ENCODE results near the gene RNF152. TPM values are rescaled to one million over a fixed set of nuclear protein-coding genes. Genes with fewer than 3 reads are reported as not detected.

RNF152 gene
- total and polyA plus RNA-seq, 2 of the 4 experiments (the other 2 are of a cell fraction) = 7.5 to 18.5 TPM

- CTCF ChIA-PET = no interaction called here
- H3K27me3 ChIP-seq (ENCODE audit: control insufficient read depth, insufficient read depth, low read length) = no peaks in the 10 kb centered on the region
- H3K9ac ChIP-seq (ENCODE audit: low read depth, low read length) = no peak overlapping the region
- no peak overlapping the region for H4K91ac ChIP-seq (ENCODE audit: insufficient read depth, low read depth, low read length)
- no CpG with 5 or more reads among the region's 1 CpG for WGBS, 2 experiments (ENCODE audit: extremely low coverage in 2 of 2, insufficient read length in 1 of 2)
- peak; percentile 70 for TF ChIP-seq CEBPB (IDR thresholded peaks at IDR 0.05; ENCODE audit: low read depth, low read length)
- no peak for TF ChIP-seq MAFK (IDR thresholded peaks at IDR 0.05; ENCODE audit: low read depth, low read length)
- H2BK15ac ChIP-seq (ENCODE audit: low read depth, low read length) = no peak overlapping the region
- intact Hi-C loops (cut with micrococcal nuclease) (no loop called here), dilution Hi-C loops (cut with HindIII; ENCODE audit: low sequenced_read_pairs, unreplicated experiment) (no loop called here), in situ Hi-C loops (cut with MboI; ENCODE audit: low sequenced_read_pairs) (no loop called here)
- no peak overlapping the region for H3K18ac ChIP-seq (ENCODE audit: low read depth, low read length)
- H3K36me3 ChIP-seq (ENCODE audit: control insufficient read depth, insufficient read depth, low read length) = peaks cover 2% of the 10 kb centered on the region
- ATAC-seq (ENCODE audit: low read depth) (no peak), DNase-seq (no peak)
- no peaks in the 10 kb centered on the region for H3K9me3 ChIP-seq (ENCODE audit: control insufficient read depth, insufficient read depth, low read length)
- H2AK9ac ChIP-seq (replicated peaks; ENCODE audit: low read depth, low read length, poor library complexity) = no peak overlapping the region
- no peak overlapping the region for H3K56ac ChIP-seq (ENCODE audit: extremely low read depth, insufficient read depth, low read length)
- no TSS peak for BruUV-seq (replicated peaks)
- no peak overlapping the region for H3K14ac ChIP-seq (replicated peaks; ENCODE audit: low read depth, low read length)
- H3K27ac ChIP-seq (ENCODE audit: insufficient read depth, low read length) = no peak overlapping the region
- 0 out of 2 replicates have a peak, but pooled peaks cover 2% of the 10 kb centered on the region for H3K4me1 ChIP-seq (ENCODE audit: control insufficient read depth, insufficient read depth, low read length)
- no peaks in the 10 kb centered on the region for H3K9me1 ChIP-seq (ENCODE audit: insufficient read depth, low read length)
- no peak overlapping the region for H3K4me3 ChIP-seq (ENCODE audit: insufficient read depth, low read depth, low read length)
- H2BK5ac ChIP-seq (ENCODE audit: low read depth, low read length, poor library complexity, severe bottlenecking) = no peak overlapping the region
- no peak overlapping the region for H3K4me2 ChIP-seq (ENCODE audit: low read depth, low read length)
- H3K4ac ChIP-seq (ENCODE audit: low read depth, low read length) = no peak overlapping the region
- POLR2A ChIA-PET (ENCODE audit: unreplicated experiment) = no interaction called here
- H4K5ac ChIP-seq (ENCODE audit: low read depth, low read length) = no peak overlapping the region
- no peak overlapping the region for H4K8ac ChIP-seq (ENCODE audit: low read depth in 2 of 2, low read length in 2 of 2)
- H4K20me1 ChIP-seq (ENCODE audit: insufficient read depth, low read length) = no peaks in the 10 kb centered on the region; the same call in 1 of the 2 replicates
- no peak overlapping the region for H2BK120ac ChIP-seq (ENCODE audit: low read depth, low read length)
- H2BK20ac ChIP-seq (ENCODE audit: low read depth, low read length) = no peak overlapping the region
- no peak overlapping the region for H3K23ac ChIP-seq (ENCODE audit: low read depth, low read length)
- peaks cover 24 to 26% of the 10 kb centered on the region in 2 experiments for H3K79me1 ChIP-seq (ENCODE audit: low read depth in 1 of 2, low read length in 2 of 2)
- H2AFZ ChIP-seq (replicated peaks; ENCODE audit: low read length, poor library complexity) = no peak overlapping the region
- no peak overlapping the region for H2AK5ac ChIP-seq (ENCODE audit: low read depth, low read length)
Observed at GRCh38 chr18:61840324-61840723, 52.5 kb downstream of the RNF152 start.

All from IMR-90 (cell line).